ENCODE data around the gene KCNE1.

DNA sequence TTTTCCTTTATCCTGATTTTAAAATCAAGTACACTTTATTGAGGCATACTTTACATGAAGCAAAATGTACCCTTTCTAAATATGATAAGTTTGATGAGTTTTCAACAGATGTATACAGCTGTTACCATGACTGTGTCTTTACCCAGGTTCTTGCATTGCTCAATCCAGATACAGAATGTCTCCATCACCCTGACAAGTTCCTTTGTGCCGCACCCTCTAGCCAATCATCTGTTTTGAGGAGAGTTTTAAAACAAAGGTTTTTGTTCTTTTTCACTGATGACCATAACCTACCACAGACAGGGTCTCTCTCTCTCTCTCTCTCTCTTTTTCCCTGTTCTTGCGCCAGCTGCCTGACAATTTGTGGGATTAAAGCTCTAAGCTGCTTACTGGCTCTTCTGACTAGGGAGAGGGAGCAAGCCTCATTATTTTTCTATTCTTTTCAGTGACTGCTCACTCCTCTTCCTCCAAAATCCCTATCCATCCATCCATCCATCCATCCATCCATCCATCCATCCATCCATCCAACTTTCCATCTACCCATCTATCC, 1.2 kb upstream of the KCNE1 start:
- TF ChIP-seq, protein P1, sequence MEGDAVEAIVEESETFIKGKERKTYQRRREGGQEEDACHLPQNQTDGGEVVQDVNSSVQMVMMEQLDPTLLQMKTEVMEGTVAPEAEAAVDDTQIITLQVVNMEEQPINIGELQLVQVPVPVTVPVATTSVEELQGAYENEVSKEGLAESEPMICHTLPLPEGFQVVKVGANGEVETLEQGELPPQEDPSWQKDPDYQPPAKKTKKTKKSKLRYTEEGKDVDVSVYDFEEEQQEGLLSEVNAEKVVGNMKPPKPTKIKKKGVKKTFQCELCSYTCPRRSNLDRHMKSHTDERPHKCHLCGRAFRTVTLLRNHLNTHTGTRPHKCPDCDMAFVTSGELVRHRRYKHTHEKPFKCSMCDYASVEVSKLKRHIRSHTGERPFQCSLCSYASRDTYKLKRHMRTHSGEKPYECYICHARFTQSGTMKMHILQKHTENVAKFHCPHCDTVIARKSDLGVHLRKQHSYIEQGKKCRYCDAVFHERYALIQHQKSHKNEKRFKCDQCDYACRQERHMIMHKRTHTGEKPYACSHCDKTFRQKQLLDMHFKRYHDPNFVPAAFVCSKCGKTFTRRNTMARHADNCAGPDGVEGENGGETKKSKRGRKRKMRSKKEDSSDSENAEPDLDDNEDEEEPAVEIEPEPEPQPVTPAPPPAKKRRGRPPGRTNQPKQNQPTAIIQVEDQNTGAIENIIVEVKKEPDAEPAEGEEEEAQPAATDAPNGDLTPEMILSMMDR (IDR thresholded peaks at IDR 0.05), result no peak
- TF ChIP-seq POLR2AphosphoS5 (IDR thresholded peaks at IDR 0.05; ENCODE audit: low read depth, low read length) (no peak), SIN3A (IDR thresholded peaks at IDR 0.05; ENCODE audit: borderline replicate concordance, insufficient read depth, low read depth, low read length) (no peak)
- TF ChIP-seq, protein P2, sequence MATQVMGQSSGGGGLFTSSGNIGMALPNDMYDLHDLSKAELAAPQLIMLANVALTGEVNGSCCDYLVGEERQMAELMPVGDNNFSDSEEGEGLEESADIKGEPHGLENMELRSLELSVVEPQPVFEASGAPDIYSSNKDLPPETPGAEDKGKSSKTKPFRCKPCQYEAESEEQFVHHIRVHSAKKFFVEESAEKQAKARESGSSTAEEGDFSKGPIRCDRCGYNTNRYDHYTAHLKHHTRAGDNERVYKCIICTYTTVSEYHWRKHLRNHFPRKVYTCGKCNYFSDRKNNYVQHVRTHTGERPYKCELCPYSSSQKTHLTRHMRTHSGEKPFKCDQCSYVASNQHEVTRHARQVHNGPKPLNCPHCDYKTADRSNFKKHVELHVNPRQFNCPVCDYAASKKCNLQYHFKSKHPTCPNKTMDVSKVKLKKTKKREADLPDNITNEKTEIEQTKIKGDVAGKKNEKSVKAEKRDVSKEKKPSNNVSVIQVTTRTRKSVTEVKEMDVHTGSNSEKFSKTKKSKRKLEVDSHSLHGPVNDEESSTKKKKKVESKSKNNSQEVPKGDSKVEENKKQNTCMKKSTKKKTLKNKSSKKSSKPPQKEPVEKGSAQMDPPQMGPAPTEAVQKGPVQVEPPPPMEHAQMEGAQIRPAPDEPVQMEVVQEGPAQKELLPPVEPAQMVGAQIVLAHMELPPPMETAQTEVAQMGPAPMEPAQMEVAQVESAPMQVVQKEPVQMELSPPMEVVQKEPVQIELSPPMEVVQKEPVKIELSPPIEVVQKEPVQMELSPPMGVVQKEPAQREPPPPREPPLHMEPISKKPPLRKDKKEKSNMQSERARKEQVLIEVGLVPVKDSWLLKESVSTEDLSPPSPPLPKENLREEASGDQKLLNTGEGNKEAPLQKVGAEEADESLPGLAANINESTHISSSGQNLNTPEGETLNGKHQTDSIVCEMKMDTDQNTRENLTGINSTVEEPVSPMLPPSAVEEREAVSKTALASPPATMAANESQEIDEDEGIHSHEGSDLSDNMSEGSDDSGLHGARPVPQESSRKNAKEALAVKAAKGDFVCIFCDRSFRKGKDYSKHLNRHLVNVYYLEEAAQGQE (IDR thresholded peaks at IDR 0.05; ENCODE audit: insufficient read depth in 1 of 2, low read depth in 2 of 2, low read length in 1 of 2), result no peak

All from Panc1 (cell line).